HepG2 (cell line): ENCODE measurements around the gene CLIP2. TPM values are rescaled to one million over a fixed set of nuclear protein-coding genes. Genes with fewer than 3 reads are reported as not detected.

Source experiments
- CC2D1A ChIP-seq: sonication (generic); formaldehyde crosslinking; IDR thresholded peaks from 2 replicates; pipeline ENCODE4 v1.8.1; 2023; ENCODE audit warnings: mild to moderate bottlenecking, missing genetic modification reagents
- FOXC1 ChIP-seq: sonication (generic); formaldehyde crosslinking; IDR thresholded peaks from 2 replicates; pipeline ENCODE4 v1.8.0; 2022; ENCODE audit warnings: mild to moderate bottlenecking, missing genetic modification reagents, borderline replicate concordance
- MED1 ChIP-seq: sonication (generic); formaldehyde crosslinking; IDR thresholded peaks from 2 replicates; pipeline ENCODE4 v1.4.0; 2020; ENCODE audit warnings: missing genetic modification reagents
- MIXL1 ChIP-seq: IDR thresholded peaks from 2 replicates; pipeline ENCODE4 v1.6.1; 2016
- NR1H2 ChIP-seq: sonication (generic); formaldehyde crosslinking; IDR thresholded peaks from 2 replicates; pipeline ENCODE4 v1.8.1; 2022; ENCODE audit warnings: low read depth, missing genetic modification reagents, borderline replicate concordance
- PHF20 ChIP-seq: sonication (generic); formaldehyde crosslinking; IDR thresholded peaks from 2 replicates; pipeline ENCODE4 v1.5.0; 2020; ENCODE audit warnings: mild to moderate bottlenecking, missing genetic modification reagents
- RXRA ChIP-seq: sonication (generic); formaldehyde crosslinking; IDR thresholded peaks from 2 replicates; pipeline ENCODE4 v1.5.1; 2020; ENCODE audit warnings: missing genetic modification reagents
- SNRNP70 ChIP-seq: fragments of 200-400 bp; formaldehyde crosslinking; IDR thresholded peaks from 2 replicates; pipeline ENCODE4 v1.6.1; 2017; ENCODE audit warnings: mild to moderate bottlenecking, low read depth, low read length, moderate library complexity
- SRSF4 ChIP-seq: fragments of 200-400 bp; formaldehyde crosslinking; IDR thresholded peaks from one replicate; pipeline ENCODE4 v1.6.1; 2018; ENCODE audit warnings: mild to moderate bottlenecking, low read depth, low read length, moderate library complexity; ENCODE audit not compliant: poor library complexity, severe bottlenecking
- ZBTB38 ChIP-seq: sonication (generic); formaldehyde crosslinking; IDR thresholded peaks from 2 replicates; pipeline ENCODE4 v1.5.1; 2020; ENCODE audit warnings: mild to moderate bottlenecking, missing genetic modification reagents
- ZFX ChIP-seq: sonication (generic); formaldehyde crosslinking; IDR thresholded peaks from 2 replicates; pipeline ENCODE4 v1.4.0; 2020; ENCODE audit warnings: mild to moderate bottlenecking, low read depth, missing genetic modification reagents, moderate library complexity
- ZNF264 ChIP-seq: sonication (generic); formaldehyde crosslinking; IDR thresholded peaks from 2 replicates; pipeline ENCODE4 v1.4.0; 2020; ENCODE audit warnings: missing genetic modification reagents
- polyA plus RNA-seq, 8 experiments: library from polyadenylated mRNA; depleted of rRNA in 3 of 8; stranded (reverse) in 7 of 8; unstranded in 1 of 8; fragments of >200 nt; fragmentation: Illumina TruSeq in 4 of 8; extraction: Trizol in 4 of 8; gene quantifications; 2 replicates each; pipeline versions ENCODE4 v1.2.1 to v1.2.3, GENCODE V29; 2011 to 2016; ENCODE audit warnings: low read depth in 4 of 8, missing spikeins in 1 of 8, mixed read lengths in 1 of 8; ENCODE audit not compliant: insufficient read depth in 1 of 8
- total RNA-seq, 5 experiments: library from RNA; depleted of rRNA; stranded (reverse); fragments of >200 nt; fragmentation: Illumina TruSeq; extraction: Trizol; gene quantifications; 2 replicates each; pipeline ENCODE4 v1.2.3, GENCODE V29; 2016; ENCODE audit warnings: low read depth in 1 of 5
- TF ChIP-seq, protein P1 (sequence below): sonication (generic); formaldehyde crosslinking; IDR thresholded peaks from 2 replicates; pipeline ENCODE4 v1.4.0; 2020; ENCODE audit warnings: missing genetic modification reagents, mild to moderate bottlenecking, borderline replicate concordance
- TF ChIP-seq, protein P2 (sequence below): sonication (generic); formaldehyde crosslinking; IDR thresholded peaks from 2 replicates; pipeline ENCODE4 v1.4.0; 2020; ENCODE audit warnings: missing genetic modification reagents
- TF ChIP-seq, protein P3 (sequence below): IDR thresholded peaks from 2 replicates; pipeline ENCODE4 v1.6.1; 2016; ENCODE audit warnings: missing biosample characterization, missing genetic modification reagents, low read depth
- TF ChIP-seq, protein P4 (sequence below): sonication (generic); formaldehyde crosslinking; IDR thresholded peaks from 2 replicates; pipeline ENCODE4 v1.4.0; 2020; ENCODE audit warnings: missing genetic modification reagents

CLIP2 gene
- total and polyA plus RNA-seq, 2 of the 13 experiments (the other 11 are each of a cell fraction or from before 2014, with no cell fraction given): 6.5 to 17.4 TPM

DNA sequence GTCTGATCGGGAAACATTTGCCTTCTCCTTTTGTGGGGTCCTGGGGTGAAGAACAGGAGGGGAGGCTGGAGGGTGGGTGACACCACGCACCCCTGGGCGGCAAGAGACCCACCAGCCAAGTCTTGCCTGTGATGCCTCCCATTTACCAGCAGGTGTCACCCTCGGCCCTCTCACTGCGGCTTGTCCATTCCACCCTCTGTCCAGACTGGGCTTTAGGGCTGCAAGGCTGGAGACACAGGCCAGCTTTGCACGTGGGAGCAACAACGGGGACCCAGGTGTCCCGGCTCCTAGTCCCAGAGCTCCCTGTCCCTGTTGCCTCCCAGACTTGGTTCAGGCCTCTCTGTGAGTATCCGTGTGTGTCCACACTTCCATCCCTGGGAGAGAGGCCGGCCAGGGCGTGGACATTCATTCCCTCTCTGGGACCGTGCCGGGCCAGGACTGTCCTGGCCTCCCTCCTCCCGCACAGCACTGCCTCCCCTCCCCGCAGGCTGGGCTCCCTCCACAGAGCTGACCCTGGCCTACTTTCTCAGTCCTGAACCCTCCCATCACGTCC is 128.3 kb downstream of the CLIP2 start (continued):
- no peak for TF ChIP-seq MIXL1 (CRISPR knock-in tag)
- no peak for TF ChIP-seq ZBTB38 (CRISPR knock-in tag)
- TF ChIP-seq RXRA (CRISPR knock-in tag): 0 out of 2 replicates have a peak, but pooled peaks have one; percentile 12
- TF ChIP-seq, protein P1, sequence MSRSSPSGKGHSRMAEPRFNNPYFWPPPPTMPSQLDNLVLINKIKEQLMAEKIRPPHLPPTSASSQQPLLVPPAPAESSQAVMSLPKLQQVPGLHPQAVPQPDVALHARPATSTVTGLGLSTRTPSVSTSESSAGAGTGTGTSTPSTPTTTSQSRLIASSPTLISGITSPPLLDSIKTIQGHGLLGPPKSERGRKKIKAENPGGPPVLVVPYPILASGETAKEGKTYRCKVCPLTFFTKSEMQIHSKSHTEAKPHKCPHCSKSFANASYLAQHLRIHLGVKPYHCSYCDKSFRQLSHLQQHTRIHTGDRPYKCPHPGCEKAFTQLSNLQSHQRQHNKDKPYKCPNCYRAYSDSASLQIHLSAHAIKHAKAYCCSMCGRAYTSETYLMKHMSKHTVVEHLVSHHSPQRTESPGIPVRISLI (CRISPR knock-in tag): peak; percentile 45; the same call in 1 of the 2 replicates
- no peak for TF ChIP-seq SNRNP70
- no peak for TF ChIP-seq SRSF4
- no peak for TF ChIP-seq PHF20
- TF ChIP-seq, protein P2, sequence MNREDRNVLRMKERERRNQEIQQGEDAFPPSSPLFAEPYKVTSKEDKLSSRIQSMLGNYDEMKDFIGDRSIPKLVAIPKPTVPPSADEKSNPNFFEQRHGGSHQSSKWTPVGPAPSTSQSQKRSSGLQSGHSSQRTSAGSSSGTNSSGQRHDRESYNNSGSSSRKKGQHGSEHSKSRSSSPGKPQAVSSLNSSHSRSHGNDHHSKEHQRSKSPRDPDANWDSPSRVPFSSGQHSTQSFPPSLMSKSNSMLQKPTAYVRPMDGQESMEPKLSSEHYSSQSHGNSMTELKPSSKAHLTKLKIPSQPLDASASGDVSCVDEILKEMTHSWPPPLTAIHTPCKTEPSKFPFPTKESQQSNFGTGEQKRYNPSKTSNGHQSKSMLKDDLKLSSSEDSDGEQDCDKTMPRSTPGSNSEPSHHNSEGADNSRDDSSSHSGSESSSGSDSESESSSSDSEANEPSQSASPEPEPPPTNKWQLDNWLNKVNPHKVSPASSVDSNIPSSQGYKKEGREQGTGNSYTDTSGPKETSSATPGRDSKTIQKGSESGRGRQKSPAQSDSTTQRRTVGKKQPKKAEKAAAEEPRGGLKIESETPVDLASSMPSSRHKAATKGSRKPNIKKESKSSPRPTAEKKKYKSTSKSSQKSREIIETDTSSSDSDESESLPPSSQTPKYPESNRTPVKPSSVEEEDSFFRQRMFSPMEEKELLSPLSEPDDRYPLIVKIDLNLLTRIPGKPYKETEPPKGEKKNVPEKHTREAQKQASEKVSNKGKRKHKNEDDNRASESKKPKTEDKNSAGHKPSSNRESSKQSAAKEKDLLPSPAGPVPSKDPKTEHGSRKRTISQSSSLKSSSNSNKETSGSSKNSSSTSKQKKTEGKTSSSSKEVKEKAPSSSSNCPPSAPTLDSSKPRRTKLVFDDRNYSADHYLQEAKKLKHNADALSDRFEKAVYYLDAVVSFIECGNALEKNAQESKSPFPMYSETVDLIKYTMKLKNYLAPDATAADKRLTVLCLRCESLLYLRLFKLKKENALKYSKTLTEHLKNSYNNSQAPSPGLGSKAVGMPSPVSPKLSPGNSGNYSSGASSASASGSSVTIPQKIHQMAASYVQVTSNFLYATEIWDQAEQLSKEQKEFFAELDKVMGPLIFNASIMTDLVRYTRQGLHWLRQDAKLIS (CRISPR knock-in tag): no peak
- 0 out of 2 replicates have a peak, but pooled peaks have one; percentile 20 for TF ChIP-seq MED1
- TF ChIP-seq, protein P3, sequence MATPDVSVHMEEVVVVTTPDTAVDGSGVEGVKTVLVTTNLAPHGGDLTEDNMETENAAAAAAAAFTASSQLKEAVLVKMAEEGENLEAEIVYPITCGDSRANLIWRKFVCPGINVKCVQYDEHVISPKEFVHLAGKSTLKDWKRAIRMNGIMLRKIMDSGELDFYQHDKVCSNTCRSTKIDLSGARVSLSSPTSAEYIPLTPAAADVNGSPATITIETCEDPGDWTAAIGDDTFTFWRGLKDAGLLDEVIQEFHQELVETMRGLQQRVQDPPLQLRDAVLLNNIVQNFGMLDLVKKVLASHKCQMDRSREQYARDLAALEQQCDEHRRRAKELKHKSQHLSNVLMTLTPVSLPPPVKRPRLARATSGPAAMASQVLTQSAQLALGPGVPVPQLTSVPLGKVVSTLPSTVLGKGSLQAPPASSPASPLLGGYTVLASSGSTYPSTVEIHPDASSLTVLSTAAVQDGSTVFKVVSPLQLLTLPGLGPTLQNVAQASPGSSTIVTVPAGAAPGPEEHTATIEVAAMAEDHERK (CRISPR knock-in tag): no peak
- TF ChIP-seq CC2D1A: no peak
- TF ChIP-seq ZNF264 (CRISPR knock-in tag): no peak
- TF ChIP-seq, protein P4, sequence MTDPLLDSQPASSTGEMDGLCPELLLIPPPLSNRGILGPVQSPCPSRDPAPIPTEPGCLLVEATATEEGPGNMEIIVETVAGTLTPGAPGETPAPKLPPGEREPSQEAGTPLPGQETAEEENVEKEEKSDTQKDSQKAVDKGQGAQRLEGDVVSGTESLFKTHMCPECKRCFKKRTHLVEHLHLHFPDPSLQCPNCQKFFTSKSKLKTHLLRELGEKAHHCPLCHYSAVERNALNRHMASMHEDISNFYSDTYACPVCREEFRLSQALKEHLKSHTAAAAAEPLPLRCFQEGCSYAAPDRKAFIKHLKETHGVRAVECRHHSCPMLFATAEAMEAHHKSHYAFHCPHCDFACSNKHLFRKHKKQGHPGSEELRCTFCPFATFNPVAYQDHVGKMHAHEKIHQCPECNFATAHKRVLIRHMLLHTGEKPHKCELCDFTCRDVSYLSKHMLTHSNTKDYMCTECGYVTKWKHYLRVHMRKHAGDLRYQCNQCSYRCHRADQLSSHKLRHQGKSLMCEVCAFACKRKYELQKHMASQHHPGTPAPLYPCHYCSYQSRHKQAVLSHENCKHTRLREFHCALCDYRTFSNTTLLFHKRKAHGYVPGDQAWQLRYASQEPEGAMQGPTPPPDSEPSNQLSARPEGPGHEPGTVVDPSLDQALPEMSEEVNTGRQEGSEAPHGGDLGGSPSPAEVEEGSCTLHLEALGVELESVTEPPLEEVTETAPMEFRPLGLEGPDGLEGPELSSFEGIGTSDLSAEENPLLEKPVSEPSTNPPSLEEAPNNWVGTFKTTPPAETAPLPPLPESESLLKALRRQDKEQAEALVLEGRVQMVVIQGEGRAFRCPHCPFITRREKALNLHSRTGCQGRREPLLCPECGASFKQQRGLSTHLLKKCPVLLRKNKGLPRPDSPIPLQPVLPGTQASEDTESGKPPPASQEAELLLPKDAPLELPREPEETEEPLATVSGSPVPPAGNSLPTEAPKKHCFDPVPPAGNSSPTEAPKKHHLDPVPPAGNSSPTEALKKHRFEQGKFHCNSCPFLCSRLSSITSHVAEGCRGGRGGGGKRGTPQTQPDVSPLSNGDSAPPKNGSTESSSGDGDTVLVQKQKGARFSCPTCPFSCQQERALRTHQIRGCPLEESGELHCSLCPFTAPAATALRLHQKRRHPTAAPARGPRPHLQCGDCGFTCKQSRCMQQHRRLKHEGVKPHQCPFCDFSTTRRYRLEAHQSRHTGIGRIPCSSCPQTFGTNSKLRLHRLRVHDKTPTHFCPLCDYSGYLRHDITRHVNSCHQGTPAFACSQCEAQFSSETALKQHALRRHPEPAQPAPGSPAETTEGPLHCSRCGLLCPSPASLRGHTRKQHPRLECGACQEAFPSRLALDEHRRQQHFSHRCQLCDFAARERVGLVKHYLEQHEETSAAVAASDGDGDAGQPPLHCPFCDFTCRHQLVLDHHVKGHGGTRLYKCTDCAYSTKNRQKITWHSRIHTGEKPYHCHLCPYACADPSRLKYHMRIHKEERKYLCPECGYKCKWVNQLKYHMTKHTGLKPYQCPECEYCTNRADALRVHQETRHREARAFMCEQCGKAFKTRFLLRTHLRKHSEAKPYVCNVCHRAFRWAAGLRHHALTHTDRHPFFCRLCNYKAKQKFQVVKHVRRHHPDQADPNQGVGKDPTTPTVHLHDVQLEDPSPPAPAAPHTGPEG (CRISPR knock-in tag): 0 out of 2 replicates have a peak, but pooled peaks have one; percentile 48
- TF ChIP-seq FOXC1 (CRISPR knock-in tag): peak; percentile 66; the same call in 1 of the 2 replicates
- peak; percentile 49; the same call in 1 of the 2 replicates for TF ChIP-seq ZFX
- no peak for TF ChIP-seq NR1H2 (CRISPR knock-in tag)
